ENCODE measurements around the gene TTC39B. TPM values are rescaled to one million over a fixed set of nuclear protein-coding genes. Genes with fewer than 3 reads are reported as not detected.

TTC39B gene
- total RNA-seq, 2 experiments from 2014 or later = 30.3 to 31.7 TPM

GRCh38 chr9:15156241-15156640 lies 150.8 kb downstream of the TTC39B start:
- CTCF ChIA-PET = interaction anchor here (0.6 kb wide), 1 partner anchor 185 kb away, joined by 3 read pairs; no protein-coding TSS in a partner anchor

DNA sequence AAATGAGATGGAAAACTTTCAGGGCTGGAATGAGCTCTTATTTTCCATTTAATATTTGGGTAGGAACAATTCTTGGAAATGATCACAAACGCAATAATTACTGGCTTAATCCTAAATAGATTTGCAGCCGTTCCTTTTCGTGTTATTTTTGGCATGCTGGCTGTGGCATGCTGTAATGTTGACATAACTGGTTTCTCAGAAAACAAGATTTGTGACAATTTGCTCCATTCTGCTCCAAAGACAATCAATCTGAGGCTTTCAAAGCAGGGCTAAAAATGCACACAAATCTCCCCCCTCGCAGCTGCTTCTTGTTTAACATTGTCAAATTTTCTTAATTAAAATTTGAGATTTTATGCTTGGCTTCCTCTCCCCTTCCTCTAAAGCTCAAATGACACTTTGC lies 151.2 kb downstream of the TTC39B start:
- Mint-ChIP-seq H3K9me3 (no peaks in the 10 kb centered on the region), H3K4me3 (no peak overlapping the region), H3K27me3 (peaks cover 4% of the 10 kb centered on the region), H3K36me3 (no peaks in the 10 kb centered on the region), H3K27ac (no peak overlapping the region), H3K4me1 (ENCODE audit: low read depth) (no peaks in the 10 kb centered on the region)
- no peak for DNase-seq
- intact Hi-C loops (cut with micrococcal nuclease) = loop anchor here (2.0 kb wide), 1 partner anchor 19 kb away; no protein-coding TSS in a partner anchor
- CTCF ChIA-PET = no interaction called here
- POLR2A ChIA-PET = no interaction called here

More at GRCh38 chr9:15156241-15156640, 150.8 kb downstream of the TTC39B start:
- H3K9me3 Mint-ChIP-seq = no peaks in the 10 kb centered on the region
- no peaks in the 10 kb centered on the region for H3K36me3 Mint-ChIP-seq
- no peak overlapping the region for H3K27ac Mint-ChIP-seq
- DNase-seq = no peak
- H3K4me3 Mint-ChIP-seq = no peak overlapping the region
- H3K27me3 Mint-ChIP-seq = peaks cover 3% of the 10 kb centered on the region
- no peaks in the 10 kb centered on the region for H3K4me1 Mint-ChIP-seq (ENCODE audit: low read depth)
- intact Hi-C loops (cut with micrococcal nuclease) = no loop called here
- POLR2A ChIA-PET = no interaction called here

- CTCF ChIA-PET = no interaction called here
- intact Hi-C loops (cut with micrococcal nuclease) = loop anchor here (2.0 kb wide), 1 partner anchor 19 kb away; no protein-coding TSS in a partner anchor
- Mint-ChIP-seq H3K9me3 (no peaks in the 10 kb centered on the region), H3K4me3 (no peak overlapping the region), H3K4me1 (ENCODE audit: low read depth) (no peaks in the 10 kb centered on the region), H3K27me3 (peaks cover 4% of the 10 kb centered on the region), H3K36me3 (no peaks in the 10 kb centered on the region), H3K27ac (no peak overlapping the region)
- POLR2A ChIA-PET = no interaction called here
- DNase-seq = no peak
These were observed 151.7 kb downstream of the TTC39B start for GRCh38 chr9:15155323-15155722.

DNA sequence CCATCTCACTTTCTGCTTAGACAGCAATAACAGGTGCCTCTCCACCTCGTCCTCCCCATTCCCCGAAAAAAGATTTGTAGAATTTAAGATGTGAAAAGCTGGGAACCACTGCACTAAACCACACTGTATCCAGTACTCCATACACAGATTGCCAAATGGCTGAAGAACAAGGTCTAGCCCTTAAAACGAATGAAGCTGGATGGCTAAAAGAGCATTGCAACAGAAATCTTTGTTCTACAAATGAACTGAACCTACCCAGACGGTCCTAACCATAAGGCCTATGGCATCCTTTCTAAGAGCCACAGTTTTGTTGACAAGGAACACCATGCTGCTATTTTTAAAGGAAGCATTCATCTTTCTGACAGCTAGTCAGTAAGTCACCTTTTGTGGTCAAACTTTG lies 152.3 kb downstream of the TTC39B start:
- no peaks in the 10 kb centered on the region for H3K36me3 Mint-ChIP-seq
- H3K4me3 Mint-ChIP-seq = no peak overlapping the region
- no peak for DNase-seq
- ChIA-PET POLR2A (no interaction called here), CTCF (no interaction called here)
- no peaks in the 10 kb centered on the region for H3K9me3 Mint-ChIP-seq
- no peak overlapping the region for H3K27ac Mint-ChIP-seq
- intact Hi-C loops (cut with micrococcal nuclease) = loop anchor here (2.0 kb wide), 1 partner anchor 20 kb away; no protein-coding TSS in a partner anchor
- peaks cover 4% of the 10 kb centered on the region for H3K27me3 Mint-ChIP-seq
- no peaks in the 10 kb centered on the region for H3K4me1 Mint-ChIP-seq (ENCODE audit: low read depth)

DNA sequence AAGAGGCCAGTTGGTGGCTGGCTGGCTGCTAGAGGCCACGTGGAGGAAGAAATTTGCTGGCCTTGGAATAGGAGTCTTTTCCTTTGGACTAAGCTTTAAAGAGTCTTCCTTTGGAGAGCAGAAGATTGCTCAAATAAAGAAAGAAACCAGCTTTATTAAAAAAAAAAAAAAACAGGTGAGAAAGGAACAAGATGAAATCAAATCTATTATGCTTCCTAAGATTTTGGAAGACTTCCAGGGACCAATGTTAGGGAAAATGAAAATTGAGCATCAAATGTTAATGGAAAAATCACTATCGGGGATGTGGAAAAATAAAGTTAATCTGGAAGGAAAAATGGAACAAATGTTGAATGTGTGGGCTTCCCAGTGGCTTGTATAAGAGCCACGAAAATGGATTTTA lies 153.1 kb downstream of the TTC39B start:
- CTCF ChIA-PET = interaction anchor here (0.9 to 1.8 kb wide), 2 partner anchors 11 to 50 kb away, joined by 3 to 9 read pairs; no protein-coding TSS in a partner anchor
- Mint-ChIP-seq H3K36me3 (no peaks in the 10 kb centered on the region), H3K27ac (no peak overlapping the region), H3K4me1 (ENCODE audit: low read depth) (no peaks in the 10 kb centered on the region), H3K27me3 (peaks cover 4% of the 10 kb centered on the region), H3K9me3 (no peaks in the 10 kb centered on the region), H3K4me3 (no peak overlapping the region)
- POLR2A ChIA-PET = no interaction called here
- intact Hi-C loops (cut with micrococcal nuclease) = loop anchor here (2.0 kb wide), 1 partner anchor 21 kb away; no protein-coding TSS in a partner anchor
- no peak for DNase-seq

DNA sequence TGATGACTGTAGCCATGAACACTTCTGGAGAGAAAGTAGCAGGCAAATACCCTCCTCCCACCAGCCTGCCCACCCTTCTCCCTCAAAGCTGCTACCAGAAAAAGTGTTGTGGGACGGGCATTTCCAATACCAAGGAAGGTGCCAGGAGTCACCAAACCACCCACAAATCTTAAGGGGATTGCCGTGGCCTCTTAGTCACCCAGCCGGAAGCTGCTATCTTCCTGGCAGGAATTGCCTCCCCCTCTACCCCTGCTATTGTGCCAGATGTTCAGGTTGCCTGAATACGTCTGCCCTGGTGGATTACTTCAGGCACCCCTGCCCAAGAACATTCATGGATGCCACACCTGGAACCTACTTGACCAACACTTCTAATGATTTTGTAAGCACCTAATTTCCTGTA lies 156.1 kb downstream of the TTC39B start:
- H3K36me3 Mint-ChIP-seq = no peaks in the 10 kb centered on the region

GRCh38 chr9:15149450-15149849 lies 157.6 kb downstream of the TTC39B start:
- POLR2A ChIA-PET = no interaction called here
- no peak overlapping the region for H3K4me3 Mint-ChIP-seq
- H3K36me3 Mint-ChIP-seq = no peaks in the 10 kb centered on the region
- no peaks in the 10 kb centered on the region for H3K4me1 Mint-ChIP-seq (ENCODE audit: low read depth)
- CTCF ChIA-PET = no interaction called here
- H3K27ac Mint-ChIP-seq = no peak overlapping the region
- DNase-seq = no peak
- H3K9me3 Mint-ChIP-seq = no peaks in the 10 kb centered on the region
- H3K27me3 Mint-ChIP-seq = peaks cover 4% of the 10 kb centered on the region
- intact Hi-C loops (cut with micrococcal nuclease) = no loop called here

More for the DNA sequence above, 156.1 kb downstream of the TTC39B start:
- H3K4me1 Mint-ChIP-seq (ENCODE audit: low read depth) = no peaks in the 10 kb centered on the region
- no peak overlapping the region for H3K4me3 Mint-ChIP-seq
- ChIA-PET POLR2A (no interaction called here), CTCF (no interaction called here)
- H3K27me3 Mint-ChIP-seq = peaks cover 4% of the 10 kb centered on the region
- H3K9me3 Mint-ChIP-seq = no peaks in the 10 kb centered on the region
- no peak overlapping the region for H3K27ac Mint-ChIP-seq
- intact Hi-C loops (cut with micrococcal nuclease) = no loop called here
- DNase-seq = no peak

- Mint-ChIP-seq H3K27me3 (peaks cover 3% of the 10 kb centered on the region), H3K4me1 (ENCODE audit: low read depth) (no peaks in the 10 kb centered on the region), H3K4me3 (no peak overlapping the region), H3K27ac (no peak overlapping the region), H3K36me3 (no peaks in the 10 kb centered on the region), H3K9me3 (no peaks in the 10 kb centered on the region)
- ChIA-PET CTCF (interaction anchor here (0.8 kb wide), 1 partner anchor 11 kb away, joined by 3 read pairs; no protein-coding TSS in a partner anchor), POLR2A (no interaction called here)
- intact Hi-C loops (cut with micrococcal nuclease) = no loop called here
- DNase-seq = no peak
These were observed 160.7 kb downstream of the TTC39B start for GRCh38 chr9:15146268-15146700.

- POLR2A ChIA-PET = no interaction called here
- Mint-ChIP-seq H3K4me3 (no peak overlapping the region), H3K36me3 (no peaks in the 10 kb centered on the region), H3K4me1 (ENCODE audit: low read depth) (no peaks in the 10 kb centered on the region), H3K9me3 (no peaks in the 10 kb centered on the region), H3K27me3 (peaks cover 1% of the 10 kb centered on the region), H3K27ac (no peak overlapping the region)
- DNase-seq = no peak
- intact Hi-C loops (cut with micrococcal nuclease) = loop anchor here (5.0 kb wide), 2 partner anchors 297 to 527 kb away; no protein-coding TSS in a partner anchor
- CTCF ChIA-PET = interaction anchor here (1.5 kb wide), 1 partner anchor 9 kb away, joined by 3 read pairs; no protein-coding TSS in a partner anchor
These were observed 162.4 kb downstream of the TTC39B start for GRCh38 chr9:15144622-15145061.

GRCh38 chr9:15142878-15143534 lies 164.0 kb downstream of the TTC39B start:
- H3K27ac Mint-ChIP-seq = no peak overlapping the region
- H3K27me3 Mint-ChIP-seq = peaks cover 1% of the 10 kb centered on the region
- DNase-seq = peak; percentile 12
- H3K4me3 Mint-ChIP-seq = no peak overlapping the region
- no peaks in the 10 kb centered on the region for H3K4me1 Mint-ChIP-seq (ENCODE audit: low read depth)
- H3K36me3 Mint-ChIP-seq = no peaks in the 10 kb centered on the region
- ChIA-PET CTCF (interaction anchor here (0.7 to 1.0 kb wide), 4 partner anchors 11 to 455 kb away, joined by 3 to 9 read pairs (median 4); no protein-coding TSS in a partner anchor), POLR2A (no interaction called here)
- H3K9me3 Mint-ChIP-seq = no peaks in the 10 kb centered on the region
- intact Hi-C loops (cut with micrococcal nuclease) = loop anchor here (2.0 to 5.0 kb wide), 3 partner anchors 38 to 526 kb away; no protein-coding TSS in a partner anchor

GRCh38 chr9:15140051-15140450 lies 167.0 kb downstream of the TTC39B start:
- CTCF ChIA-PET = interaction anchor here (2.0 kb wide), 1 partner anchor 36 kb away, joined by 8 read pairs; no protein-coding TSS in a partner anchor
- Mint-ChIP-seq H3K9me3 (no peaks in the 10 kb centered on the region), H3K36me3 (no peaks in the 10 kb centered on the region), H3K4me1 (ENCODE audit: low read depth) (peaks cover 3% of the 10 kb centered on the region), H3K27me3 (peaks cover 1% of the 10 kb centered on the region), H3K27ac (no peak overlapping the region), H3K4me3 (no peak overlapping the region)
- POLR2A ChIA-PET = no interaction called here
- intact Hi-C loops (cut with micrococcal nuclease) = loop anchor here (5.0 kb wide), 2 partner anchors 293 to 523 kb away; no protein-coding TSS in a partner anchor
- no peak for DNase-seq

DNA sequence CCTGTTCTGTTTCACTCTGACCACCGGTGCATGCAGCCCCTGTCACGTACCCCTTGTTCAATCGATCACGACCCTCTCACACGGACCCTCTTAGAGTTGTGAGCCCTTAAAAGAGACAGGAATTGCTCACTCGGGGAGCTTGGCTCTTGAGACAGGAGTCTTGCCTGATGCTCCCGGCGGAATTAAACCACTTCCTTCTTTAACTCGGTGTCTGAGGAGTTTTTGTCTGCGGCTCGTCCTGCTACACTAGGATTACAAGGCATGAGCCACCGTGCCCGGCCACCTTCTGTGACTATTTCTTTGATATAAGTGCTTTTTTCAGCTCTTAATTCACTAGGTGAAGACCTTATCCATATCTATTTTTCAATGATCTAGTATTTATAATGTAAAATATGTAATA lies 167.5 kb downstream of the TTC39B start:
- no peak overlapping the region for H3K4me3 Mint-ChIP-seq
- POLR2A ChIA-PET = no interaction called here
- H3K9me3 Mint-ChIP-seq = no peaks in the 10 kb centered on the region
- DNase-seq = no peak
- H3K27me3 Mint-ChIP-seq = peaks cover 1% of the 10 kb centered on the region
- intact Hi-C loops (cut with micrococcal nuclease) = loop anchor here (5.0 kb wide), 1 partner anchor 147 kb away; no protein-coding TSS in a partner anchor
- H3K36me3 Mint-ChIP-seq = no peaks in the 10 kb centered on the region
- CTCF ChIA-PET = interaction anchor here (2.0 kb wide), 1 partner anchor 36 kb away, joined by 8 read pairs; no protein-coding TSS in a partner anchor
- peaks cover 3% of the 10 kb centered on the region for H3K4me1 Mint-ChIP-seq (ENCODE audit: low read depth)
- no peak overlapping the region for H3K27ac Mint-ChIP-seq

Measured in activated CD4-positive, alpha-beta memory T cell treated with anti-CD3 and anti-CD28 coated beads for 36 hours (primary cell).